Right hindlimb (tissue), 1 donor: Measurements from ENCODE around the gene PDHB.
"Not testable (repeated sequence)": the region's sequence is repeated elsewhere in the genome, so short reads cannot be mapped to it uniquely, and the experiment has no call there.

Experiments
- DNase-seq: peaks from one replicate; pipeline ENCODE4 v3.0.0-alpha.2; 2018

PDHB gene

DNA sequence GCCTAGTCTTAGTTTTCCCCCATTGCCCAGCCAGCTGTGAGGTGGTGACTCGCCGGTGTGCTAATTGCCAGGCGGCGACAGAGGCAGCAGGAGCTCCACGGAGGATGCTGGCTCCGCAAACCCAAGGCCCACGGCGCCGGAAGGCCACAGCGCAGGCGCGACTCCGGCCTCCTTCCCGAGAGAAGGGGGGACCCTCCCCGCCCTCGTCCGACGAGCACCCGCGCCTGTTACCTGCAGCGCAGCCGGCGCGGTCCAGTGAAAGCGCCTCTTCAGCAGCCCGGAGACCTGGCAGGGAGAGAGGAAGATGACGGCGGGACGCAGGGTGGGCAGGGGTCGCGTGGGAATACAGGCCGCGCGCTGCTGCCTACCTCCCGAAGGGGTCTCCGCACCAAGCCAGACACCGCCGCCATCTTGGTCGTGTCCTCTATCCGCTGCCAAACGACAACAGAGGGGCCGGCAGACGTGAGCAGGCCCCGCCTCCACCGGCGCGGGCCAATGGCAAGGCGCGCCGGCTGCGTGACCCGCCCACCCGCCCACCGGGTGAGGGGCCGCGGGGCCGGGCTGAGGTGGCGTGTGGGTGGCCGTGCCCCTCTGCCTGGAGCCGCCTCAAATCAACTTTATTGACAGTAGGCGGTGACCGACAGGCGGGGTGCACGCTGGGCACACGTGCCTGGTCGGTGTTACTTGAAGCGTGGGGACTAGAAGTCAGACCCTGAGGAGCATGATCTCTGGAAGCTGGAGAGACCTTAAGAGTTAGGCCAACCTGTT, at the start of gene PDHB:
TSS of gene PDHB (minus strand) at position 433 of the 768 bp plus-strand sequence. CDS start at position 410, 23 bp downstream.
- peak; percentile 96 for DNase-seq

DNA sequence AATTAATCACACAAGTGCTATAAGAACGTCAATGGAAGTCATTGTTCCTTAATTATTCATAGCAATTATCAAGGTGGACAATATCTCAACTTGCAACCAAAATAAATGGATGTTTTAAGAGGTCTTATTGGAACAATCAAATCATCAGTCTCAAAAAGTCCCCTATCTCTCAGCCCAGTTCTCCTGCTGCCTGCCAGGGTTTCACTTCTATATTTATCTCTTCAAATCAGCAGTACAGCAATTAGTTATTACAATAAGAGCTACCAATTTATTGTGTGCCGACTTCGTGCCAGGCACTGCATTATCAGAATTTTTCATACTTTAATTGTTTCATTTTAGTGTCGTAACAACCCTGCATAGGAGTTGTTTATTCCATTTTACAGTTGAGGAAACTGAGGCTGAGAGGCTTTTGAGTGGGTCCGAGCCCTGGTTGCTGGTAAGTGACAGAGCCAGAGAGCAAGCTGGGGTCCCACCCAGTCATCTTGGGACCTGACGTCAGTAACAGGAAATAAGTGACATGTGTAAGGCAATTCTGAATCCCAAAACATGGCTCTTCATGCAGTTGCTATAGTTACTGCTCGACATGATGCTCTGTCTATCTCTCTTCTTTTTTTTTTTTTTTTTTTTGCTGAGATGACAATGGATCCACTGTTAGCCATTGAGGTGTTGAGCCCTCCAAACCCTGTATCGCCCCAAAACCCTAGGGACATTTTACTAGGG, 49.4 kb upstream of the PDHB start:
- DNase-seq: no peak

DNA sequence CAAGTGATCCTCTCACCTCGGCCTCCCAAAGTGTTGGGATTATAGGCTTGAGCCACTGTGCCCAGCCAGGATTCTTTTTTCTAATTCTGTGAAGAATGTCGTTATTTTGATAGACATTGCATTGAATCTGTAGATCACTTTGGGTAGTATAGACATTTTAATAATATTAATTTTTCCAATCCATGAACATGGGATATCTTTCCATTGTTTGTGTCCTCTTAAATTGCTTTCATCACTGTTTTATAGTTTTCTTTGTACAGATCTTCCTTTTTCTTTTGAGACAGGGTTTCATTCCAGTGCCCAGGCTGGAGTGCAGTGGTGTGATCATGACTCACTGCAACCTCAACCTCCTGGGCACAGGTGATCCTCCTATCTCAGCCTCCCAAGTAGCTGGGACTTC, 46.7 kb upstream of the PDHB start:
- no peak for DNase-seq

DNA sequence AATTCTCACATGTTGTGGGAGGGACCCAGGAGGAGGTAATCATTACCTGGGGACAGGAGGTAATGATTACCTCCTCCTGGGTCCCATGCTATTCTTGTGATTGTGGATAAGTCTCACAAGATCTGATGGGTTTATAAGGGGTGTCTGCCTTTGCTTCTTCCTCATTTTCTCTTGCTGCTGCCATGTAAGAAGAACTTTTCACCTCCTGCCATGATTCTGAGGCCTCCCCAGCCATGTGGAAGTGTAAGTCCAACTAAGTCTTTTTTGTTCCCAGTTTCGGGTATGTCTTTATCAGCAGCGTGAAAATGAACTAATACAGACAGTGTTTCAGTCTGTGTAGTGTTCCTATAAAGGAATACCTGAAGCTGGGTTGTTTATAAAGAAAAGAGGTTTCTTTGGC, 45.1 kb upstream of the PDHB start:
- no peak for DNase-seq

DNA sequence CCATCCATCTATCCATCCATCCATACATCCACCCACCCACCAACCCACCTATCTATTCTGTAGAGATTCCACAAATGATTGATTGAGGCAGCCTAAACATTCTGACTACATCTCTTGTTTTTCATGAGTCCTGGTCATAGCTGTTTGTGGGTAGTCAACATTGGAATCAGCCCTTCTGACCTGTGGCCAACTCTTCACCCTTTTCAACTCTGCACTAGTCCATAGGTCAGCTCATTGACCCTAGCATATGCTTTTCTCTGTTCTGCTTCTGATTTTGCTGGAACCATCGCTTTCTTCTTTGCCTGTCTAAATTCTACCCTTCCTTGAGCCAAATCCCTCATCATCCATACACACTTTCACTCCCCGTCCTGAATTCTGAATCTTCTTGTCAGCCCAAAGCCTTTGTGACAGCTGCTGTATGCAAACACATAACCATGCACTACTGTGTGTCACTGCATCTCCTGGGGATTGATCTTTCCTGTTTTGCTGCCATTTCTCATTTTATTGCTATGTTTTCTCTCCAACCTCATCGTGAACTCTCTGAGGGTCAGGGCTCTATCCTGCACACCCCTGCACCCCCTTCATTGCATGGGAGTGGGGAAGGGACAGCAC, 41.4 kb upstream of the PDHB start:
- no peak for DNase-seq

DNA sequence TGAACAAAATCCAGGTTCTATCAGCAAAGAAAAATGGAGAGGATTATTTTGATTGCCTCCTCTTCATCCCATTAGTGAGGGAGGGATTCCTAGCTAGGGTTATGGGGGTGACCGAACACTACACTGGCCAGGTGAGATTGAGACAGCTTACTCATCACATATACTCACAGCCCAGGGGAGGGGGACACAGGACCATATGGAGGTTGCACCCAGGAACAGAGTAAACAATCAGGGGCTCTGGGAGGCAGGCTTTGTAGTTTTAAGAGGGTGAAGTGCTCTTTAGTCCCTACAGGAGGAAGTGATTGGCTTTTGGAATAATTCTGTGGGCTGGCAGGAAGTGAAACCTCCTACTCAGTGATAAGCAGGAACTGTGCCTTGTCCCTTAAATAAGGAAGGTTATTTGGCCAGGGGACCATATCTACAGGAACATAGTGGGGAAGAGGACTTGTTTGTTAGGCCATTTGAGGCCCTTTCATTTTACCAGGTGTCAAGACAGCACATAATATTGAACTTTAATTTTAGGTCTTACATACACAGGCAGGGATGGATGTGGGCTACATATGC, 40.8 kb upstream of the PDHB start:
- no peak for DNase-seq

DNA sequence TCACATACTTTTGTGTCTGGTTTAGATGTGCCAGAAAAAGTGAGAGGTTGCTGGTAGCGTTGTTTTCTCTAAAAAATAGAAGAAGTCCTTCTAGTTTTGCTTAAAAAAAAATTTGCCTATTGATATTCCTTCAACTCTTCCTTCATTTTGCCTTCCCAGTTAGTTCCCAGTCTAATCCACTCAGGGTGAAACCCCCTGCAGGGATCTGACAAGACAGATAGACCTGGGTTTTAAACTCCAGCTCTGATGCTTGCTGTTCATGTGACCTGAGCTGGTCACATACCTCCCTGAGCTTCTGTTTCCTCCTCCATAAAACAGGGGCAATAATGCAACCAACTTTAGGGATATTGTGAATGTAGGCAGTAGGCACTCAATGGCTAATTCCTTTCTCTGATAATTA, 39.6 kb upstream of the PDHB start:
- DNase-seq: no peak

DNA sequence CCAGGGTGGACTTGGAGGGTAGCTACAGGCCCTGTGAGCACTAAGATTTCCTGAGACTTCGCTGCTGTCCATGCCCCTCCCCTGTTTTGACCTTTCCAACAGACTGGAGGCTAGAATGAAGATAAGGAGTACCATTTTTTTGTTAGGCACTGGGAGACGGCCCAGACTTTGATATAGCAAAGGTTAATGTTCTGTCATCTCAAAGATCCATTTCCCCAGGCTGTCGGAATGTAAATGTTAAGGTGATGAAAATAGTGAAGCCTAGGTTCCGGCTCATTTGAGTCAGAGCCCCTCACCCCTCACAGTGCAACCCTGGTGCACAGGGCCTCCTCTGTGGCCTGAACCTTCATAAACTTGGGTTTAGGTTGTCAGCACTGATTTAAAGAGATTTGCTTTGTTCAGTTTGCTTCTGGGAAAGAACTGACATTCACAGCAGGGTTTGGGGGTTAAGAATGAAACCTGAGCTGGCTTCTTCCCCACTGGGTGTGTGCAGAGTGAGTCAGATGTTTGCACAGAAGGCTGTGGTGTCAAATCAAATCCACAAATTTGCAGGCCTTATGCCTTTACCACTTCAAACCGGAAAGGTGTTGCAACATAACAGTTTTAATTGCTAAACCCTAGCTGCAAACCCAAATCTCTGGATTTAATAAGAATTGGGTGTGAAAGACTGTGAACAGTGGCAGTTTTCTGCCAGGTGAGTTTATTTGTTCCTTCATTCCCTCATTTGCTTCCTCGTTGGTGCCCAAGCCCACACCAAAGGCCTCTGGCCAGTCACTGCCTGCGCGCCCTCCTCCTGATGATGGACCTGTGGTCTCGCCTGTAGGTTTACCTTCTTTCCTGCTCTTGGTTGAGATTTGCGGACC, 37.6 kb upstream of the PDHB start:
- DNase-seq: no peak

DNA sequence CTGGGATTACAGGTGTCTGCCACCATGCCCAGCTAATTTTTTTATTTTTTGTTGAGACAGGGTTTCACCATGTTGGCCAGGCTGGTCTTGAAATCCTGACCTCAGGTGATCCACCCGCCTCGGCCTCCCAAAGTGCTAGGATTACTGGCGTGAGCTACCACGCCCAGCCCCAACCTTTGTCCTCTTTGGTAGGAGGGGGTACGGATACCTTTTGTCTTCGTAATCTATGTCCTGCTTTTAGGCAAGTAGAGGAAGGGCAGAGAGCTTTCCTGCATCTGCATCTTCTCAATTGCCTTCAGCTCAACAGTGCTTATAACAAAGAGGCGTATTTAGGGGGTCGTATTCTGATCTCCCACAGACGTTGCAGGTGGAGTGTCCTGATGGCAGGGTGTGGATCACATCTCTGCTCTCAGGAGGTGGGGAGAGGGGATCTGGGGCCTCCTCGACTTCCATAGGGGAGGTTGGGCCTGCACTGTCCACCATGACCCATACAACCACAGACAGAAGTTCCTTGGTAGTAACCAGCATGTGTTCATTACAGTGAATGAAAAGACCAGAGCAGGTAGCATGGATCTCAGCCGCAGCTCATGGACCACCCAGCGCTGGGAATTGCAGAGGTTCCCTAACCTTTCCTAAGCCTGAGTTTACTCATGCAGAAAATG, 36.9 kb upstream of the PDHB start:
- DNase-seq: no peak

DNA sequence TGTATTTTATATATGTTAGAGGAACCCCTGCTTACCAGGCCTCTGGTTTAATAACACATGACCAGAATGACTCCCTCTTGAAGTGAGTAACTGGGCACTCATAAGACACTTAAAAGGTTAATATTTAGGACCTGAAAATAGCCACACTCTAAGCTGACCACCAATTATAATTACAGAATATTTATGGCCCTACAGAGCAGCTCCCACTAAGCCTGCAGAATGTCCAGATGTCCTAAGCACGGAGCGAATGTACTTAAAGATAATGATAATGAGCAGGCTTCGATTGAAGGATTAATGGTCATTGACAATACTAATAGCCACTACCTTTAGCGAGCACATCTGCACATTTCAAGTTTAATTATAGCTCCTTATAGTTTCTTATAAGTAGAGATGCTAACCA, 35.5 kb upstream of the PDHB start:
- no peak for DNase-seq

DNA sequence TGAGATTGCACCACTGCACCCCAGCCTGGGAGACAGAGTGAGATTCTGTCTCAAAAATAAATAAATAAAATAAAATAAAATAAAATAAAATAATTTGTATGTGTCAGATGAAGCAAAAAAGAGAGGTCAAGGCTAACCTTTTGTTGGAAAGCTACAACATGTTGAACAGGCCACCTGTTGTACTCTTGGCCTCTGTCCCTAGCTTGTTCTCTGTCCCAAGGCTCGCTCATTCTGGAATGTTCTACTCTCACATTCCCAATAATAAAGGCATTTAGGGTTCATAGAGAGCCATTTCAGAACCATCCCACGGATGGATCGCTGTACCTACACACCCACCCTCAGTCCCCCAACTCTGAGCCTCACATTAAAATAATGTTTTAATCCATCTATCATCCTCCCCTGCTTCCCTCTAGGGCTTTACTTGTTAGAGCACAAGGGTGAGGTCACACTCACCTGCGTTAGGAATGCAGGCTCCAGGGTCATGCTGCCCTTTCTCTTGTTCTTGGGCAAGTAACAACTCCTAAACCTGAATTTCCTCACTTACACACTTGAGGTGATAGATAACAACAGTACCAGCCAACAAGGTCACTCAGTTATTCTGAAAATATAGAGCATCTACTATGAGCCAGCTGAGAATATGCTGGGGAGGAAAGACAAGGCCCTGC, 33.4 kb upstream of the PDHB start:
- no peak for DNase-seq

DNA sequence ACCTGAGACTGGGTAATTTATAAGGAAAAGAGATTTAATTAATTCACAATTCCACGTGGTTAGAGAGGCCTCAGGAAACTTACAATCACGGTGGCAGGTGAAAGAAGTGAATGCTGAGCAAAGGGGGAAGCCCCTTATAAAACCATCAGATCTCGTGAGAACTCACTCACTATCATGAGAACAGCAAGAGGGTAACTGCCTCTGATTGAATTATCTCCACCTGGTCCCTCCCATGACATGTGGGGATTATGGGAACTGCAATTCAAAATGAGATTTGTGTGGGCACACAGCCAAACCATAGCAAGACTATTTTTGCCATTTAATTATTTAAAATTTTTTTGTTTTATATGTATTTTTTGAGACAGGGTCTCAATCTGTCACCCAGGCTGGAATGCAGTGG, 31.2 kb upstream of the PDHB start:
- no peak for DNase-seq

DNA sequence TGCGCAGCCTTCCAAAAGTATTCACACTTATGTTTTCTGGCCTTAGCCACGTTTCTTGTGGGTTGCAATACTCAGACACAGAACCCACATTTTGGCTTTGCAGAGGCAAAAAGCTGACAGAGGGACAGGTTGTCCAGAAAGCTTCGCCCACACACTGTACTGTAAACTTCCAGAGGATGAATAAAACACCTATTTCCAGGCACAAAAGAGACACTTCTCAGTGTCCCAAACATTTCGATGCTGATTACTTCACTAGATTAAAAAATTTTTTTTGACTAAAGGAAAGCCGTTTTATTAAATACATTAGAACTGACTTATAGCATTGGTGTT, 30.3 kb upstream of the PDHB start:
- DNase-seq: no peak

DNA sequence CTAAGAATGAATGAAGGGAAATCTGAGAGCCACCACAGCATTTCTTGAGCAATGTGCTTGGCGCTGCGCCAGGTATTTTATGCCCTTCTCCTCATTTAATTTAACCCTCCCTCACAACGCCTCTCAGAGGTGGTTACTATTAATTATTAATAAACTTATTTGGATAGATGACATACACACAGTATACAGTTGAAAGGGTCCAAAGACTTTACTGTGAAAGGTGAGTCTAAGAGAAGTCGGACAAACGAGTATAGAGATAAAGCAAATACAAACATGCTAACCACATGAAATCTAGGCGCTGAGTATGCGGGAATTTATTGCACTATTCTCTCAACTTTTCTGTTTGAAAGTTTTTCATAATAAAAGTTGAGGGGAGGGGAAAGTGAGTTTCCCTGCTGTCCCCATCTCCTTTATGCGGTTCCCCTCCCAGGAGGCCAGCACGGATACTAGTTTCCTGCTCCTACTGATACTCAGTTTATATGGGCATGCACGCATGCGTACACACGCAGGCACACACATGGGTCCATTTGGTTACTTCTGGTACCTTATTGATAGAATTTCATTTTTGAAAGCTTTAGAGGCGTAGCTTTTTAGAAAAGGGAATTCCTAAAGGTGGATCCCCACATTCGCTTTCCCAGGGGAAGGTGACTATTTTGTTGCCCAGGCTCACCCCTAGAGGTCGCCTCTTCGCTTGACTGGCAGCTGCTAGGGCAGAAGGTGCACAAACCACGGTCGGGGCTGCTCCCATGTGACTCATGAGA, 29.7 kb upstream of the PDHB start:
- peak; percentile 59 for DNase-seq

DNA sequence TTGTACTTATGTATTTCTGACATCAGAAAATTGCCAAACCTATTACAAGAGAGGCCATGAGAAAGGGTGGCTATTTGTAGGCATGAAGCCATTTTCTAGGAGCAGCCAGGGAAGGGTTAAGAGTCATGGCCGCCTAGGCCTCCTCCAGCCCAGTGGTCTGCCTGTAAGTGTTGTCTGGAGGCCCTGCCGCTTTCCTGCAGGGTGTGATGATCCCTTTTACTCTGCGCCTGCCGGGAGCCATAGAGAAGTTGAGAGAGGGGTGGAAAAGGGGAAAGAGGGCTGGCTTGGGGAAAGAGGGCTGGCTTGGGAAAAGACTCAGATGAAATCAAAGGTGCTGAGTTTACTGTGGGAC, 29.2 kb upstream of the PDHB start:
- DNase-seq: no peak

DNA sequence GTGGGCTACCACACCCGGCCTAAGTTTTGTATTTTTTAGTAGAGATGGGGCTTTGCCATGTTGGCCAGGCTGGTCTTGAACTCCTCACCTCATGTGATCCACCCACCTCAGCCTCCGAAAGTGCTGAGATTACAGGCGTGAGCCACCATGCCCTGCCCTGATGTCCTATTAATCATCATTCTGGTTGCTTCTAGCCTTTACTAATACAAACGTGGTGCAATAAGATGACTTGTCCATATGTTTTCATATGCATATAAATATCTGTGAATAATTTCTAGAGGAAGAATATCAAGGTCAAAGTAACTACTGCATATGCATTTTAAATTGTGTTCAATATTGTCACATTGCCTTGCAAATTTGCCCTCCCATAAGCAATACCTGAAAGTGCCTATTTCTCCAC, 25.5 kb upstream of the PDHB start:
- DNase-seq: no peak

DNA sequence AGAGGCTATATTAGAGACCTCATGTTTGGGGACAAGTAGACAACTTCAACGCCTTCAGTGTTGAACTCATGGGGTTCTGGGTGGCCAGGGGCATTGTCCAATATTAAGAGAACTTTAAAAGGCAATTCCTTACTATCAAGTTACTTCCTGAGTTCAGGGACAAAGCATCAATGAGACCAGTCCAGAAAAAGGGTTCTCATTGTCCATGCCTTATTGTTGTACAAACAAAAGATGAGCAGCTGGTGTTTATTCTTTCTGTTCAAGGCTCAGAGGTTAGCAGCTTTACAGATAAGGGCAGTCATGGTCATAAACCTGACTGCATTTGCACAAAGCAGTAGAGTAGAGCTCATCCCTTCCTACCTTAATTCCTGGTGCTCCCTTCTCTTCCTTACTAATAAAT, 18.5 kb upstream of the PDHB start:
- DNase-seq: no peak

DNA sequence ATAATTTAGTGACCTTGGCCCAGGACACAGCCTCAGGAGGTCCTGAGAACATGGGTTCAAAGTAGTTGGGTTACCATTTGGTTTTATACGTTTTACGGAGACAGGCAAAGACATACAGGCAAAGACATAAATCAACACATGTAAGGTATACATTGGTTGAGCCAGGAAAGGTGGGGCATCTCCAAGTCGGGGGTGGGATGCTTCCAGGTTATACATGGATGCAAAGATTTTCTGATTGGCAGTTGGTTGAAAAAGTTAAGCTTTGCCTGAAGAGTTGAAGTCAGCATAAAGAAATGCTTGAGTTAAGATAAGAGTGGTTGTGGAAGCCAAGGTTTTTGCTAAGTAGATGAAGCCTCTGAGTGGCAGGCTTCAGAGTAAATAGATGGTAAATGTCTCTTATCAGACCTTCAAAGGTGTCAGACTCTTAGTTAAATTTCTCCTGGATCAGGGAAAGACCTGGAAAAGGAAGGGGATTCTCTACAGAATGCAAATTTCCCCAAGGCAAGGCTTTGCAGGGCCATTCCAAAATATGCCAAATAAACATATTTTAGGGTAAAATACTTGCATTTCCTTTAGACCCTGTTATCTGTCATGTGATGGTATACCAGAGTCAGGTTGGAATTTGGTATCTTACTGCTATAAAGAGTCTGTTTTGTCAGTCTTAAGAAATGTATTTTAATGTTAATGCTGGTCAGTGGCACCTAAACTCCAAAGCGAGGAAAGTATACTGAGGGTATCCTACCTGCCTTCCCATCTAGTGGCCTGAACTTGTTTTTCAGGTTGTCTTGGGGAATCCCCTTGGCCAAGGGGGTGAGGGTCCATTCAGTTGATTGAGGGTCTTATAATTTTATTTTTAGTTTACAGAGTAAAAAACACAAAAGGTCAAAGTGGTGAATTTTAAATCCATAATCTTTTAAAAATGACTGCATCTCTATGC, 8.2 kb upstream of the PDHB start:
- no peak for DNase-seq

DNA sequence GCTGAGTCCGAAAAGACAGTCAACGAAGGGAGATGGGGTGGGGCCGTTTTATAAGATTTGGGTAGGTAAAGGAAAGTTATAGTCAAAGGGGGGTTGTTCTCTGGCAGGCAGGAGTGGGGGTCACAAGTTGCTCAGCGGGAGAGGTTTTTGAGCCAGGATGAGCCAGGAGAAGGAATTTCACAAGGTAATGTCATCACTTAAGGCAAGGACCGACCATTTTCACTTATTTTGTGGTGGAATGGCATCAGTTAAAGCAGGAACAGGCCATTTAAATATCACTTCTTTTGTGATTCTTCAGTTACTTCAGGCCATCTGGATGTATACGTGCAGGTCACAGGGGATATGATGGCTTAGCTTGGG, 7.3 kb upstream of the PDHB start:
- DNase-seq: not testable (repeated sequence)

DNA sequence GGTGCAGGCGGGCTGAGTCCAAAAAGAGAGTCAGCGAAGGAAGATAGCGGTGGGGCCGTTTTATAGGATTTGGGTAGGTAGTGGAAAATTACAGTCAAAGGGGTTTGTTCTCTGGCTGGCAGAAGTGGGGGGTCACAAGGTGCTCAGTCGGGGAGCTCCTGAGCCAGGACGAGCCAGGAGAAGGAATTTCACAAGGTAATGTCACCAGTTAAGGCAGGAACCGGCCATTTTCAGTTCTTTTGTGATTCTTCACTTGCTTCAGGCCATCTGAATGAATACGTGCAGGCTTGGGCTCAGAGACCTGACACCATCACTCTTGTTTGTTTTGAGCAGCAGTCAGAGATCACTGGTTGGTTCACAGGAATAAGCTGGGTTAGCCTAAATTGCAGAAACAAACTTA, 3.6 kb upstream of the PDHB start:
- DNase-seq: not testable (repeated sequence)
